8988T (cell line): ENCODE results near the gene ZDHHC24.
"Not testable (repeated sequence)": the region's sequence is repeated elsewhere in the genome, so short reads cannot be mapped to it uniquely, and the experiment has no call there.

ENCODE experiments used
- DNase-seq: peaks from one replicate; pipeline ENCODE4 v3.0.0; 2011

Gene ZDHHC24

DNA sequence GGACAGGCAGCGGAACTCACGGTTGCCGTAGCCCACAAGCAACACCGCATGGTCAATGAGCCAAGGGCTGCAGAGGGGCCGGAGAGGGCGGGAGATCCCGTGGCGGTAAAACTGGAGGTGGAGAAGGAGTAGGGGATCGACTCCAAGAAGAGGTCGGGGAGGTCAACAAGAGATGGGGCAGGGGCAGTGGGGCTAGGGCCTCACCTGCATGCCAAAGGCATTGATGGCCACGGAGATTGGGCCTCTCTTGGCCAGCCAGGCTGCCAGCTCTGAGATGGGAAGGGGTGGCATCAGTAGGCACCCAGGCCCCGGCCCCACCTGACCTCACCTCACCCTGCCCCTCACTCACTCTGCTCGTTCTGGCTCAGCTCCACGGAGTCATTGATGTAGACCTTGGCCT, 18.7 kb upstream of the ZDHHC24 start:
- no peak for DNase-seq

DNA sequence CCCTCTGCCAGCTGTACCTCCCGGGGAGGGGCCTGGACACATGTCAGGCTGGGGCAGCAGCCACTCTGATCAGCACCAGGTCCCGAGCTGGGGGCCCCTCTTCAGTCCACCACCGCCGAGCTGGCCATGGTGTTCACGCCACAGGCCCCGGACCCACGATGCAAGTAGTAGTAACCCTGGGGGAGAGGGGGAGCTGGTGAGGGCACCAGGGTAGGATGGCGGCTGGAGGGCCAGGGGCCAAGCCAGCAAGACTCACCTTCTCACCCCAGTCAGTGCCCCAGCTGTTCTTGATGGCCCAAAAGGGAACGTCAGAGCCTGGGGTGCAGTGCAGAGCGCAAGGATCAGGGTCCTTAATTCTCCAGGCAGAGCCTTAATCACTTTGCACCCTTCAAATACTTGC, 18.0 kb upstream of the ZDHHC24 start:
- DNase-seq: no peak

DNA sequence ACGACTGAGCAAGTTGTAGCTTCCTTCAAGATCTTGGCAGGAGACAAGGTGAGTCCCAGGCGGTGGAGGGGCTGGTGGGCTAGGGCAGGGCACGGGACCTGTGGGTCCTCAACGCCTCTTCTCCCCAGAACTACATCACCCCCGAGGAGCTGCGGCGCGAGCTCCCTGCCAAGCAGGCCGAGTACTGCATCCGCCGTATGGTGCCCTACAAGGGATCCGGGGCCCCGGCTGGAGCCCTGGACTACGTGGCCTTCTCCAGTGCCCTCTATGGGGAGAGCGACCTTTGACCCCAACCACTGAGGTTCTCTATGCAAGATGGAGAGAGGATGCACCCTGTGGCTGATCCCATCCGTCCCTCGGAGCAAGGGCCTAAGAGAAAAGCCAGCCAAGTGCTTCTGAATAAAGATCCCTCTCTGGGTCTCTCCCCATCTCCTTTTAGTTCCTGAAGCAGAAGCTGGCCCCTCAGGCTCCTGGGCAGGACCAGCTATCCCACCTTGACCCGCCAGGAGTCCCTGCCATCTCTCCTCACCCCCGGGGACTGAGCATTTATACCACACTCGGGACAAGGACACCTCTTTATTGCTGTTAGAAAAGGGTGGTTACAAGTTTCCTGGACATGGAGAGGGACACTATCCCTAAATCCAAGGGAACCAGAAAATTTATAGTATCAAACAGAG, 17.2 kb upstream of the ZDHHC24 start:
- peak; percentile 42 for DNase-seq

DNA sequence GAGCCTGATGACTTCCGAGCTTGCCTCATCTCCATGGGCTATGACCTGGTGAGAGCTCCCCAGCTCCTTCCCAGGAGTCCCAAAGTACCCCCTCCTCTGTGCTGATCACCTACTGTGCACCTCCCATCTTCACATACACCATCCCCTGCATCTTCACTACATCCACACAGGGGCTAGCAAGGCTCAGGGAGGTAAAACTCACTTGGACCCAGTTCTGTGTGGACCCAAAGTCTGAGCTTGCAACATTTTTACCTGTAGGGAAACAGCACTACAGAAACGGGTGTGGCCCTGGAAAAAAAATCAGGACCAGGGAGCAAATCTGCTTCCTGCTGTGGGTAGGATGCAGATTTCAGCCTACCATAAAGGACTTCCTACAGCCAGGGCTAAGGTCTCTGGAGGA, 16.4 kb upstream of the ZDHHC24 start:
- no peak for DNase-seq

DNA sequence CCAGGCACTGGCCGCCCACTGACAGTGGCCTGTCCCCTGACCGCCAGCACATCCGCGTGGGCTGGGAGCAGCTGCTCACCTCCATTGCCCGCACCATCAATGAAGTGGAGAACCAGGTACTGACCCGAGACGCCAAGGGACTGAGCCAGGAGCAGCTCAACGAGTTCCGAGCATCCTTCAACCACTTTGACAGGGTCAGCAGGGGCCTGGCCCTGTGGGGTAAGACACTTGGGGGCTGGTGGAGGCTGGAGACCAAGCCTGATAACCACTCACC, 16.1 kb upstream of the ZDHHC24 start:
- DNase-seq: peak; percentile 47

DNA sequence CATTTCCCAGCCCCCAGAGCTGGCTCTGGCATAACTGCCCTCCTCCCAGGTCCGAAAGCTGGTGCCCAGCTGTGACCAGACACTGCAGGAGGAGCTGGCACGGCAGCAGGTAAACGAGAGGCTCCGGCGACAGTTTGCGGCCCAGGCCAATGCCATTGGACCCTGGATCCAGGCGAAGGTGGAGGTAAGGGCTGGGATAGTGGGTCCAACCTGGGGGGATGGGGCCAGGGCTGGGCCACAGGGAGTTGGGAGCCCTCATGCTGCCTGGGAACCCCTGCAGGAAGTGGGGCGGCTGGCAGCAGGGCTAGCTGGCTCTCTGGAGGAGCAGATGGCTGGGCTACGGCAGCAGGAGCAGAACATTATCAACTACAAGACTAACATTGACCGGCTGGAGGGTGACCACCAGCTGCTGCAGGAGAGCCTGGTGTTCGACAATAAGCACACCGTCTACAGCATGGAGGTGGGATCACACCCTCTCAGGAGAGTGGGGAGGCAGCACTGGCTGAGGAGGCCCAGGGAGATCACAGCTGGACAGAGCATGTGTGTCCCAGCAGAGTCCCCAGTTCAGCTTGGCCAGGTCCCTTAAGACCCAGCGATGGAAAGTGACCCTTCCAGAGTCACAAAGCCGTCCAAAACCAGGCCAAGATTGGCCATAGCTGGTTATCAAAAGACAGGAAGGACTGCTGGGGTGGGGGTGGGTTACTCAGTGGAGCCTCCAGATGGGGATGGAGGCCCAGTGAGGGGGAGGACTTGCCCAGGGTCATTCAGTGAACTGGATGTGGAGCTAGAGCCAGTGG, 15.5 kb upstream of the ZDHHC24 start:
- peak; percentile 46 for DNase-seq

DNA sequence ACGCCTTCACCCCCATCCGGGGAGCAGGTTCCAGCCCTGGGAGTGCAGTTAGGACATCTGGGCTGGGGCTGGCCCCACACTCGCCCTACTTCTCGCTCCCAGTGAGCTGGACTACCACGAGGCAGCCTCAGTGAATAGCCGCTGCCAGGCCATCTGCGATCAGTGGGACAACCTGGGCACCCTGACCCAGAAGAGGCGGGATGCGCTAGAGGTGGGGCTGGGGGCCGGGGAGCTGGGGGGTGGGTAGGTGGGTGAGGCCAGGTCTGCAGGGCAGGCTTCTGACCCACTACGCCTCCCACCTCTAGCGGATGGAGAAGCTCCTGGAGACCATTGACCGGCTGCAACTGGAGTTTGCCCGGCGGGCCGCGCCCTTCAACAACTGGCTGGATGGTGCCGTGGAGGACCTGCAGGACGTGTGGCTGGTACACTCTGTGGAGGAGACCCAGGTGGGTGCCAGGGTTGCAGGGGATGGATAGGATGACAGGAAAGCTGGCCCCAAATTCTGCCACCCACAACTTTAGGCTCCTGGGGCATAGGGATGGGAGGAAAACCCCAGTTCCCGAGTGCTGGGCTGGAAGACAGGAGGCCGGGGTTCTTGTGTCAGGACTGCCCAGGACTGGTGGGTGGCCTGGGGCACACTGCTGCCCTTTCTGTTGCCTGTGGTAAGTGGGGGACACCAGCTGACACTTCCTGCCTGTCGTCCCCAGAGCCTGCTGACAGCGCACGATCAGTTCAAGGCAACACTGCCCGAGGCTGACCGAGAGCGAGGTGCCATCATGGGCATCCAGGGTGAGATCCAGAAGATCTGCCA, 14.2 kb upstream of the ZDHHC24 start:
- no peak for DNase-seq

DNA sequence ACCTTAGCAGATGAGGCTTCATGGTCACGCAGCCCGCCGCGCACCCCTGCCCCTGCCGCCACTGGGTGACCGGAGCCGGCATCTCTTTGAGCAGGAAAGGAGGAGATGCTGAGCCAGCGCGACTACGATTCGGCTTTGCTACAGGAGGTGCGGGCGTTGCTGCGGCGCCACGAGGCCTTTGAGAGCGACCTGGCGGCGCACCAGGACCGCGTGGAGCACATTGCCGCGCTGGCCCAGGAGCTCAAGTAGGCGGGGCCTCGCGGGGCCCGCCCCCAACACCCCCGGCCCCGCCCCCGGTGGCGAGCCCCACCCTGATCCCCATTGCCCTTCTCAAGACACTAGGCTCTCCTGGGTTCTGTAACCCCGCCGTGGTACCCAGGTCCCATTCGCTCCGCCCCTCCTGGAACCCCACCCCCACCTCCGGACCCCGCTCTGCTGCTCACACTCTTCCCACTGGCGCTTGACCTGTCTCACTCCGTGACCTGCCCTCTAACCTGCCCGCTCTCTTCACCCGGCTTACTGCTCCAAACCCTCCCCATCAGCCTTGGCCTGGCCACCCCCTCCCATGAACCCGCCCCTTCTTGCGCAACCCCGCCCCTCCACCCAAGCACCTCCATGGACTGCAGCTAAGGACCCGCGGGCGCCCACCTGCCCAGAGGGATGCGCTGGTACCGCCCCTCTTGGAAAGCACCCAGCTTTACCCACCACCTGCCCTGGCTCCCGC, 13.5 kb upstream of the ZDHHC24 start:
- DNase-seq: no peak

DNA sequence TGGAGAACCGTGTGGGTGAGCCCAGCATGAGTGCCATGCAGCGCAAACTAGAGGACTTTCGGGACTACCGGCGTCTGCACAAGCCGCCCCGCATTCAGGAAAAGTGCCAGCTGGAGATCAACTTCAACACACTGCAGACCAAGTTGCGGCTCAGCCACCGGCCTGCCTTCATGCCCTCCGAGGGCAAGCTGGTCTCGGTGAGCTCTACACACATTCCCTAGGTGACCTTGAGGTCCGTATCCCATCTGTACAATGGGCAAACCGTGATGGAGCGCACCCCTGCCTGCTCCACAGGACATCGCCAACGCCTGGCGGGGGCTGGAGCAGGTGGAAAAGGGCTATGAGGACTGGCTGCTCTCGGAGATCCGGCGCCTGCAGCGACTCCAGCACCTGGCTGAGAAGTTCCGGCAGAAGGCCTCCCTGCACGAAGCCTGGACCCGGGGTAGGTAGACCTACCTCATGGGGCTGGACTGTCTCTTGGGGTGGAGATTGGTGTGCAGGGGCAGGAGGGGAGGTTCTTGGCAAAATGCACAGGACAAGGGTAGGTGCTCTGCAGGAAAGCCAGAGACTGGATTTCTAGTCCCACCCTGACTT, 12.0 kb upstream of the ZDHHC24 start:
- no peak for DNase-seq

DNA sequence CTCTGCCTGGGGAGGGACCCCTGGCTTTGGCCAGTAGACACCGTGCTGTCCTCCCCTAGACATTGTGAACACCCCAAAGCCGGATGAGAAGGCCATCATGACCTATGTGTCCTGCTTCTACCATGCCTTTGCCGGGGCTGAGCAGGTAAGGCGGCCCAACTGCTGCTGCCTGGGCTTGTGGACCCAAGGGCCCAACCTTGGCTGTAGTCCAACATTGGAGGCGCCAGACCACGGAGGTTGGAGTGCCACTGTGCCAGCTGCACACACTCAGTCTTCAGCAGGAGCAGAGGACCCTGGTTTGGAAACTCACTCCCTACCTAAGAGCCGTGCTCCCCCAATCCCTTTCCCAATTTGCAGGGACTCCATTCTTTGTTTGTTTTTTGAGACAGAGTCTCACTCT, 10.2 kb upstream of the ZDHHC24 start:
- no peak for DNase-seq

DNA sequence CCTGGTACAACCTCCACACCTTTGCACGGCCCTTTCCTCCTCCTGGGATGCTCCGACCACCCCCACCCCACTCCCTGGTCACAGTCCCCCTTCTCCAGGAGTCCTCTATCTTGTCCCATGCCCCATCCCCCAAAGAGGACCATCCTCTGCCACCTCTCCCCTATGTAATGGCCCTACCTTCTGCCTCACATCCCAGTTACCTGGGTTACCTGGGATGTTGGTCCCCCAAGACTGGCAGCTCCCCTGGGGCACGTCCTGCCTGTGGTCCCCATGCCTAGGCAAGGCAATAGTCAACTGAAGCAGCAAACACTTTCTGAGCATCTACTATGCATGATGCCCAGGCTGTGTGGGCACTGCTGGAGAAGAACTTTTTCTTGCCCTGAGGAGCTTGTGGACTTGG, 9.6 kb upstream of the ZDHHC24 start:
- DNase-seq: no peak

DNA sequence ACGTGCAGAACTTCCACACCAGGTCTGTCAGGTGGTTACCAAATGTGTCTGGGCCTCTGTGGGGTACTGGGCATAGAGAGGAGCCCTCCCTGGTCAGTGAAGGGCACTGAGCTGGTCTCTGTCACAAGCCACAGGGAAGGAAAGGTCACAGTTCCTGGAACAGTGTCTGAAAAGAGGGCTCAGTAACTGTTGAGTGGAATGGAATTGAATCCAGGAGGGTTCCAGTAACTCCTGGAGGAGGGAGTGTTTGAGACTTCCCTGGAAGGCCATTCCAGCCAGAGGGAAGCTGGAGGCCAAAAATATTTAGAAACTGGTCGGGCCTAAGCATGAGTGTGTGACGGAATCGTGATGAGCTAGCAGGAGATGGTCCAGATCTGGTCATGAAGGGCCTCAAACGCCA, 8.8 kb upstream of the ZDHHC24 start:
- no peak for DNase-seq

DNA sequence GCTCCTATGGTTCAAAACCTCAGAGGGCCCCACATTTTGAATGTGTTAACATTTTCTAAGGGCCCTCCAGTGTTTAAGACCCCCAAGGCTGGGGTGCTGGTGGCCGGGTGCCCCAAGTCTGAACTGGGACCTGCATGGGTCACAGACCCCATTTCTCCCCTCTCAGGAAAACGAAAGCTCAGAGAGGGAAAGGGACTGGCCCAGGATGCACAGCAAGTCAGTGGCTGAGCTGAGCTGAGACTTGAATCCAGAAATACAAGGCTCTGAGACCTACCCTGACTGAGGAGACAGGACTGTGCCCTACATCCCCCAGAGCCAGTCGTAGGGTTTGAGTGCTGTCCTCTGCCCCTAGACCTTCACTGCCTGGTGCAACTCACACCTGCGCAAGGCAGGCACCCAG, 5.0 kb upstream of the ZDHHC24 start:
- no peak for DNase-seq

DNA sequence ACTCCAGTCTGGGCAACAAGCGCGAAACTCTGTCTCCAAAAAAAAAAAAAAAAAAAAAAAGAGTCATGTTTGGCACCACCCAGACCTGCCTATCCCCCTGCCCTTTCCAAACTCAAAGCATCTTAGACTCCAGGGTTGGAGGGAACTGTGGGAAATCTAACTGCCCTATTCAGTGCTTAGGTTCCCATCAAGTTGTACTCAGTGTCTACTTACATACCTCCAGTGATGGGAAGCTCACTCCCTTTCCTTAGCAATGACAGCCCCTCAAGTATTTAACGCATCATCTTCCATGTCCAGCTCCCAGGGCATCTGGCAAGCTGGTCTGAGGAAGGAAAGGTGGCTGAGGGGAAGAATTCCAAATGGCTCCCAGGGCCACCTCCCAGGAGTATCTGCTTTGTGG, 3.8 kb upstream of the ZDHHC24 start:
- no peak for DNase-seq

DNA sequence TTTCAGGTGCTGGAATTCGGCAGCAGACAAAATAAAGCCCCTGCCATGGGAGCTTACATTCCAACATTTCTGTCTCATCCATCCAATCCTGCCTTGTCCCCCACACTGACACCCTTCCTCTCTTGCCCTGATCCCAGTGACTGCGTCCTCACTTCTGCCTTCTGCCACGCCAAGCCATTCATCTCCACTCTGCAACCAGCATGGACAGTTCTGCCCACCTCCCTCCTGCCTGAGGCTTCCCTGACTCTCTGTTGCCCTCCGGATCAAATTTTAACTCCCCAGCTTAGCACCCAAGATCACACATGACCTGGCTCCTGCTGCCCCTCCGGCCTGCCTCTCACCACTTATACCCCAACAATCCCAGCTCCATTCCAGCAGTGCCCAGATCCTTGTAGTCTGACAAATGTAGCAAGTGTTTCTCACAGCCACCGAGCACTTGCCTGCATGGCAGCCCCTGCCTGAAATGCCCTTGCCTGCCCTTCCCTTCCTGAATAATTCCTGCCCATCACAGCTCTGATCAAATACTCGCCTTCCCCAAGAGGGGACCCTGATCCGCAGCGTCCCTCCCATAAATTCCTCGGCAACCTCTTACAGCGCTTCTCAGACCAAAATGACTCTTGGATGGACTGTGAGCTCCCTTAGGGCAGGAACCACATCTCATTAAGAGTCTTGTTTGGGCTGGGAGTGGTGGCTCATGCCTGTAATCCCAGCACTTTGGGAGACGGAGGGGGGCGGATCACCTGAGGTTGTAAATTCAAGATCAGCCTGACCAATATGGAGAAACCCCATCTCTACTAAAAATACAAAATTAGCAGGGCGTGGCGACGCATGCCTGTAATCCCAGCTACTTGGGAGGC, 3.2 kb upstream of the ZDHHC24 start:
- peak; percentile 44 for DNase-seq

DNA sequence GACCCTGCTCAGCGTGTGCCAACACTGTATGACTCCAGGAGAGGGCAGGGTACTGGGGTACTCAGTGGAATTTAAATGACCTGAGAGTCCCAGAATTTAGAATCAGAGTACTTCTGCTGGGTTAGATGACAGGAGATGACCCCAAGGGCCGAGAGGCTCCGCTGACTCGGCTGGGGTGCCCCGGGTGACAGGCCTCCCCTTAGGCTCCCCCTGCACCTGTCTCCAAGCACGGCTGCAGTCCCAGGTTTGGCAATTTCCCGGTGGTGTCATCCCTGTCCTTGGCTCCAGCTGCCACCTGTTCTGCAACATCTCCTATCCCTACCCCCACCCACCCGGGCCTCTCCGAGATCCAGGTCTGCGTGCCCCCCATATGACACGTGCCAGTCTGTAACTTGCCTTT, 2.2 kb upstream of the ZDHHC24 start:
- DNase-seq: peak; percentile 46

DNA sequence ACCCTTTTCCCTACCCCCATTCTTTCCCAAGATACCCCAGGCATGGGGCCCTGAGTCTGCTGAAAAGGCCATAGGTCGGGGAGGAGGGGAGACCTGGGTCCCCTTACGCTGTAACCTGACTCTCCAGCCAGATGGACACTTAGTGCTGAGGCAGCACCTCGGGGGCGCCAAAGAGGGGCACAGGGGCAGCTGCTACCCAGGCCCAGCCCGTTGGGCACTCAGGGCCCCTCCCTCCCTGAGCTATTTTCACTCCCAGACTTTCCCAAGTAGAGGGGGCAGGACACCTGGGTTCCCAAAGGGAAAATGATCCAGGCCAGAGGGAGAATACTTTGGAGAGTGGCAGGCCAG, 1.8 kb upstream of the ZDHHC24 start:
- no peak for DNase-seq

DNA sequence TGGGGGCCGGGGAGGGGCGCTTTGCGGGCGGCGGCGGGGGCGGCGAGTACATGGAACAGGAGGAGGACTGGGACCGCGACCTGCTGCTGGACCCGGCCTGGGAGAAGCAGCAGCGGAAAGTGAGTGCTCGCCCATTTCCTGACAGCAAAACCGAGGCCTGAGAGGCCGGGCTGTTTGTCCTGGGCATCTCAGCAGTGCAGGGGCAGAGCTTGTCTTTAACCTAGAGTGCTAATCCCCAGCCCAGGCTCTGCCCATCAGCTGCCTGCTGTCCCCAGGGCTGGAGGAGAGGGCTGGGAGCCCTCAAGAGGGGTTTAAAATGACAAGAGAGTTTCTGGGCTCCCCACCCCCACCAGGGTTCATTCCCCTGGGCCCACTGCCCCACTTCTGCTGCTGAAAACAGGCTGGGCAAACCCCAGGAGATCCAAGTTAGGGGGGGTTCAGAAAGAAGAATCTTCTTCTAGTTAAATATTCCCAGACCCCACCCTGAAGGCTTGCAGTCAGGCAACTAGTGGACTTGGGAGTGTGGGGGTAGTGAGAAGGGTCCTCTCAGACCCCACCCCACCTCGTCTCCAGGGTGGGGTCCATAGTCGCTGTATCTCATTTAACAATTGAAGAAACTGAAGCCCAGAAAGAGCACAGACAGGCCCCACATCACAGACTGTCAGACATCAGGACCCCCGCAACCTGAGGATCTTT, 1.3 kb upstream of the ZDHHC24 start:
- peak; percentile 53 for DNase-seq

DNA sequence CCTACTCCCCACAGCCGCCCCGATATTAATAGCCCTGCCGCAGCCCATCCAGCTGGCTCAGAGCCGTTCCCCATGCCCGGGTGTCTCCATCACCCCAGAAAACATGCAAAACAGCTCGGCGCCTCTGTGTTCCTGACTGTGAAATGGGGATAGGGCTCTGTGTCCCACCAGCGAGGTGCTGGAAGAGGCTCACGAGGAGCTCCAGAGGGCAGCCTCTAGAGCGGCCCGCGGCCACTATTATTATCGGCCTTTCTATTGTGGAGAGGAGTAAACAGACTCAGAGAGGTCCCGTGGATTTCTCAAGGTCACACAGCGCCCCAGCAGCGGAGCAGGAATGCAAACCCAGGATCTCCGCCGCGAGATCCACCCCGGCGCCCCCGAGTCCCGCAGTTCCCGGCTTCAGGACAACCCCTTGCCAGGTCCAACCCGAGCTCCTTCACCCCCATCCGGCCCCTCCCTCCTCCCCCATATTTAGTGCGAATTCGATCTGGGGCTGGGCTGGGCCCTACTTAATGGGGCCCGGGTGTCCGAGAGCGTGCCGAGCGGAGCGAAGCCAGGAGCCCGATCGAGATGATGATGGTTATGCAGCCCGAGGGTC, 619 bp upstream of the ZDHHC24 start, which contains the start of gene ACTN3:
TSS of gene ACTN3 (plus strand) at position 536 of the 598 bp plus-strand sequence. CDS start at position 571, 35 bp downstream.
- no peak for DNase-seq

DNA sequence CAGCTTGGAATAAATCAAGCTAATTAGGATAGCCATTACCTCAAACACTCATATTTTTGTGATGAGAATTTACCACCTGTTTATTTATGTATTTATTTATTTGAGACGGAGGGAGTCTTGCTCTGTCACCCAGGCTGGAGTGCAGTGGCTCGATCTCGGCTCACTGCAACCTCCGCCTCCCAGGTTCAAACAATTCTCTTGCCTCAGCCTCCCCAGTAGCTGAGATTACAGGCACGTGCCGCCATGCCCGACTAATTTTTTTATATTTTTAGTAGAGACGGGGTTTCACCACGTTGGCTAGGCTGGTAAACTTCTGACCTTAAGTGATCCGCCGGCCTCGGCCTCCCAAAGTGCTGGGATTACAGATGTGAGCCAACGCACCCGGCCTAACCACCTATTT, 896 bp downstream of the ZDHHC24 start:
- DNase-seq: not testable (repeated sequence)
